ENCODE measurements around the gene NOS3.

NOS3 gene

DNA sequence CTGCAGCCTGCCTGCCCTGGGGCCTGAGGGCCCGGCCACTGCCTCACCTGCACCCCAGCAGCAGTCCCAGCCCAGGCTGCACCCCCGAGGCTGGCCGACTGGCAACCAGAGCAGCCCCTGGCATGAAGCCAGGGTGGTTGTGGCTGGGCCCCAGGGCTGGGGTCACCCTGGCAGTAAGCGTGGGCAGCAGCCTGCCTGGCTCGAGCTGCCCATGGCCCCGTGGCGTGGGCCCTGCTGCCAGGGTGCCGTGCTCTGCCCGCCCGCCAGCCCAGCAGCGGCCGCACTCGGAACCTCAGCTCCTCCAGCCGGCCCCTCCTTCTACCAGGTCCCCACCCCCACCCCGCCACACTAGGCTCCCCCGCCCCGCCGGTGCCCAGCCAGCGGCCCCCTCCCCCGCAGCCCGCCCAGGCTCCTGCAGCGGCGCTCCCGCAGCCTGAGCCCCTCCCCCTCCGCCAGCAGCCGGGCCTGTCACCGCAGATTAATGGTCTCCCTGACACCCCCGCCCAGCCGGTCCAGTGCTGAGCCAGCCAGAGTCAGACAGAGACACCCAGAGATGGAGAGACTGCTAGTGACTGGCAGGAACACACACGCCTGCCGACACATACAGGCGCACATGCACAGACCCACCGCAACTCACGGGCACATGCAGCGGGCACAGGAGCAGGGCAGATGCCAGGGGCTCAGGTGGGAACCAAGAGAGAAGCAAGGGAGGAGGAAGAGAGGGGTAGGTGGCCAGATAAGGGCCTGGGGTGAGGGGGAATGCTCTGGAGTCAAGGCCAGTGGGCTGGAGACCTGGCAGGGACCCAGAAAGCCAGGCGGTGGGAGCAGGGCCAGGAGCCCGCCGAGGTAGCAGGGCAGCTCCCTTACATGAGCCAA lies 35.1 kb upstream of the NOS3 start:
- TF ChIP-seq, protein P1, sequence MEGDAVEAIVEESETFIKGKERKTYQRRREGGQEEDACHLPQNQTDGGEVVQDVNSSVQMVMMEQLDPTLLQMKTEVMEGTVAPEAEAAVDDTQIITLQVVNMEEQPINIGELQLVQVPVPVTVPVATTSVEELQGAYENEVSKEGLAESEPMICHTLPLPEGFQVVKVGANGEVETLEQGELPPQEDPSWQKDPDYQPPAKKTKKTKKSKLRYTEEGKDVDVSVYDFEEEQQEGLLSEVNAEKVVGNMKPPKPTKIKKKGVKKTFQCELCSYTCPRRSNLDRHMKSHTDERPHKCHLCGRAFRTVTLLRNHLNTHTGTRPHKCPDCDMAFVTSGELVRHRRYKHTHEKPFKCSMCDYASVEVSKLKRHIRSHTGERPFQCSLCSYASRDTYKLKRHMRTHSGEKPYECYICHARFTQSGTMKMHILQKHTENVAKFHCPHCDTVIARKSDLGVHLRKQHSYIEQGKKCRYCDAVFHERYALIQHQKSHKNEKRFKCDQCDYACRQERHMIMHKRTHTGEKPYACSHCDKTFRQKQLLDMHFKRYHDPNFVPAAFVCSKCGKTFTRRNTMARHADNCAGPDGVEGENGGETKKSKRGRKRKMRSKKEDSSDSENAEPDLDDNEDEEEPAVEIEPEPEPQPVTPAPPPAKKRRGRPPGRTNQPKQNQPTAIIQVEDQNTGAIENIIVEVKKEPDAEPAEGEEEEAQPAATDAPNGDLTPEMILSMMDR (IDR thresholded peaks at IDR 0.05; ENCODE audit: poor library complexity, severe bottlenecking), result no peak
- no peaks in the 10 kb centered on the region for H3K36me3 ChIP-seq (ENCODE audit: low read depth)
- ATAC-seq (ENCODE audit: low read depth), result no peak
- H3K4me1 ChIP-seq (ENCODE audit: insufficient read depth, poor library complexity, severe bottlenecking), result no peaks in the 10 kb centered on the region
- DNase-seq (ENCODE audit: low spot score), result no peak
- H3K27ac ChIP-seq (ENCODE audit: poor library complexity, severe bottlenecking), result no peak overlapping the region
- no peaks in the 10 kb centered on the region for H3K9me3 ChIP-seq (ENCODE audit: severe bottlenecking)
- H3K4me3 ChIP-seq (ENCODE audit: severe bottlenecking), result no peak overlapping the region
- H3K27me3 ChIP-seq (ENCODE audit: insufficient read depth, poor library complexity, severe bottlenecking), result peaks cover 12% of the 10 kb centered on the region

GRCh38 chr7:150956395-150957132 lies 34.3 kb upstream of the NOS3 start:
- DNase-seq (ENCODE audit: low spot score) (no peak), ATAC-seq (ENCODE audit: low read depth) (no peak)

GRCh38 chr7:150957133-150958020 lies 33.4 kb upstream of the NOS3 start:
- Histone ChIP-seq H3K36me3 (ENCODE audit: low read depth) (no peaks in the 10 kb centered on the region), H3K4me3 (ENCODE audit: severe bottlenecking) (no peak overlapping the region), H3K9me3 (ENCODE audit: severe bottlenecking) (no peaks in the 10 kb centered on the region), H3K27ac (ENCODE audit: poor library complexity, severe bottlenecking) (no peak overlapping the region), H3K27me3 (ENCODE audit: insufficient read depth, poor library complexity, severe bottlenecking) (peaks cover 12% of the 10 kb centered on the region), H3K4me1 (ENCODE audit: insufficient read depth, poor library complexity, severe bottlenecking) (no peaks in the 10 kb centered on the region)
- ATAC-seq (ENCODE audit: low read depth), result no peak
- DNase-seq (ENCODE audit: low spot score), result no peak
- TF ChIP-seq, protein P1 (IDR thresholded peaks at IDR 0.05; ENCODE audit: poor library complexity, severe bottlenecking), result no peak

More at GRCh38 chr7:150956395-150957132, 34.3 kb upstream of the NOS3 start:
- Histone ChIP-seq H3K27me3 (ENCODE audit: insufficient read depth, poor library complexity, severe bottlenecking) (peaks cover 12% of the 10 kb centered on the region), H3K4me3 (ENCODE audit: severe bottlenecking) (no peak overlapping the region), H3K27ac (ENCODE audit: poor library complexity, severe bottlenecking) (no peak overlapping the region), H3K4me1 (ENCODE audit: insufficient read depth, poor library complexity, severe bottlenecking) (no peaks in the 10 kb centered on the region), H3K9me3 (ENCODE audit: severe bottlenecking) (no peaks in the 10 kb centered on the region), H3K36me3 (ENCODE audit: low read depth) (no peaks in the 10 kb centered on the region)
- TF ChIP-seq, protein P1 (IDR thresholded peaks at IDR 0.05; ENCODE audit: poor library complexity, severe bottlenecking), result no peak

DNA sequence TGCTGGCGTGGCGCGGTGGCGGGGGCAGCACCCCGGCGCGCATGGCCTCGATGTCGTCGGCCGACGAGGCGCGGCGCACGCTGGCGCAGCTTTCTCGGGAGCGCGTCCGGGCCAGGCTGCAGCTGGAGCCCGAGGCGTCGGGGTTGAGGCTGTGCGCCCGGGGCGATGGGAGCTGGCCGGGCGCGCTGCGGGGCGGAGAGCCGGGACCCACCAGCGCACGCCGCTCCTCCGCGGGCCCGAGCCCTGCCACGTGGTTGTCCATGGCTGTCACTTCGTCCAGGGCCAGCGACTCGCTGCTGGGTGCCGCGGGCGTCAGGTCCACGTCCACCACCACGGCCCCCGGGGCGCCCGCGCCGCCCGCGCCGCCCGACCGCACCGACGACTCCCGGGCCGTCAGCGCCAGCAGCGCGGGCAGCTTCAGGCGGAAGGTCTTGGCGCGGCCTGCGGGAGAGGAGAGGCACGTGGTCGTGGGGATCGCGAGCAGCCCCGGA lies 32.7 kb upstream of the NOS3 start:
- H3K36me3 ChIP-seq (ENCODE audit: low read depth), result no peaks in the 10 kb centered on the region
- no peaks in the 10 kb centered on the region for H3K9me3 ChIP-seq (ENCODE audit: severe bottlenecking)
- H3K27ac ChIP-seq (ENCODE audit: poor library complexity, severe bottlenecking), result no peak overlapping the region
- no peak overlapping the region for H3K4me3 ChIP-seq (ENCODE audit: severe bottlenecking)
- DNase-seq (ENCODE audit: low spot score), result no peak
- no peak for ATAC-seq (ENCODE audit: low read depth)
- no peaks in the 10 kb centered on the region for H3K4me1 ChIP-seq (ENCODE audit: insufficient read depth, poor library complexity, severe bottlenecking)
- peaks cover 12% of the 10 kb centered on the region for H3K27me3 ChIP-seq (ENCODE audit: insufficient read depth, poor library complexity, severe bottlenecking)
- TF ChIP-seq, protein P1 (IDR thresholded peaks at IDR 0.05; ENCODE audit: poor library complexity, severe bottlenecking), result no peak

Data from RWPE2 (cell line).